HG03095 (cell line): ENCODE measurements around the gene PCGF5.
"Not testable (repeated sequence)": the region's sequence is repeated elsewhere in the genome, so short reads cannot be mapped to it uniquely, and the experiment has no call there.

ENCODE experiments used
- ATAC-seq: cut with Tn5 transposase; IDR thresholded peaks from one replicate; pipeline ENCODE4 v1.9.1; 2021; ENCODE audit warnings: moderate library complexity; ENCODE audit not compliant: unreplicated experiment

The PCGF5 gene

DNA sequence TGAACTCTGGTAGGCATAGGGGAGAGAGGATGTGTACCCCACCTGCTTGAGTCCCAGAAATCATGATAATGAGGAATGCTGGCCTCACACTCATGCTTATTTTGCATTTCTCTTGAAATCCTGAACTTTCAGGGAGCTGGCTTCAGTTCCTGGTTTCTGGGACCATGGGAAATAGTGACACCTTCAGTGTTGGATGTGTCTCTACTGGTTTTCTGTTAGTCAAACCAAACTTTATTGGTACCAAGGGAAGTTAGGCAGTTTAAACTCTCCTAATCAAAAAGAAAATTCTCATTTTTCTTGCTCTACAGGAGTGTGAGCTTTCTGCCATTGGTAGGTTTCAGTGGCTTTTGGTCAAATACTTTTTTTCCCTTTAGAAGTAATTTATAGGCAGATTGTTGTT lies 11.8 kb upstream of the PCGF5 start:
- no peak for ATAC-seq

DNA sequence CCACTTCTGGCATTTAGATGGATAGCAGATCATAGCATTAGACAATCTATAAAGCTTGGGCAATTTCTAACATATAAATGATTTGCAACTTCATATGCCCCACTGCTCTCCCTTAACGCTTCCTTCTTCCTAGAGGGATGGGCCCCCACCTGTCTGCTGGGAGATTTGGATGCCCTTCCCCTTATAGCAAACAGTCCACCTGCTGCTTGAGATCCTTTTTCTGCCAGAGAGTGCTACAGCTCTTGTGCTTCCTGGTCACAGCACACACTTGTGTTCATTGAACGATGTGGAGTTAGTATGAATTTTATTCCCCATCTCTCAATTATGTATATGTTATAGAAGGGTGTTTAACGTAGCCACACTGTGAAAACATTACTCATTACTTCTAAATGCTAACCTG lies 10.4 kb upstream of the PCGF5 start:
- ATAC-seq, result no peak

DNA sequence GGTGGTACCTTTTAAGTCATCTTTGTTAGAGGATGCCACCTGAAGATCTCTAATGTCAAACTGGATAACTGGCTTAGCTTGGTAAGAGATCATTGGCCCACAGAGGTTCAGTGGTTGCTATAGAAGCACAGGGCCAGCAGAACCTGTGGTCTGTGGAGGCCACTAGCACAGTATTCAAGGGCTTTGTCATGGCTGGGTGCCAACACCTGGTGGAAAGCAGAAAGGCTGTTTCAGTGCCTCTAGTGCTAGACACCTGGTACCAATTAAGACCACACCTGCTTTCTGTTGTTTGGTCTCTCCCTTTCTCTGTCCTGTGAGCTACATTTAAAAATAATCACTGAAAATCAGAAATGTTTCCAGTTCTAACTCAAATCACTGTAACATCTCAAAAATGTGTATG lies 10.0 kb upstream of the PCGF5 start:
- ATAC-seq, result peak; percentile 87

DNA sequence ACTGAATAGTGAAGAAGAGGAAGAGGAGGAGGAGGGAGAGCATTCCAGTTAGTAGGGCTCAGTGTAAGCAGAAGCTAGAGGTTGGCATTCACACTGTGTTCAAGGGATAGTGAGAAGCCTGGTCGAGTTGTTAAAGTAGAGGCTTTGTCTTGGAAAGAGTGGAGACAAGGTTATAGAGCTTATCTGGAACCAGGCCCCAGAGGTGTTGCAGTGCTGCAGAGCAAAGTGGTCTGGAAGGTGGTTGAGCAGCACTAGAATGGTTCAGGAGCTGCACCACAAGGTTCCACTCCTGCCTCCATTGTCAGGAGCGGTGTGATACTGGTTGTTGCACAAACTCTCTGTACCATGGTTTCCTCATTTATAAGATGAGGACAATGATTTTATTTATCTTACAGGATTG lies 8.8 kb upstream of the PCGF5 start:
- no peak for ATAC-seq

DNA sequence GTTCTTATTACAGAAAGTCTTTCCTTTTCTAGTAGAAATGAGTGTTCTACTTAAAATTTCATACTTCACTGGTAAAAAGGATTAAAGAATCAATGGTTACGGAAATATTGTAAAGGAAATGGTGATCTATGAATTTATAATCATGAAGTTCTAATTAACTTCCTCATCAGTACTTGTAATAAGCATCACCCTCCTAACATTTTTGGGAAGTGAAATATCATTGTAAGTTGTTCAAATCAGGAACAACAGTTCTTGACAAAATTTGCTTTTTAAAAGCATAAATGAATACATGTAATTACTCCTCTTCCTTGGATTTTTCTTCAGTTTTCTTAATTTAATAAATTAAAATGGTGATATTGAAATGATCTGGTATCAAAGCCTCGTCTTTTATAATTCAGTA lies 5.6 kb upstream of the PCGF5 start:
- no peak for ATAC-seq

DNA sequence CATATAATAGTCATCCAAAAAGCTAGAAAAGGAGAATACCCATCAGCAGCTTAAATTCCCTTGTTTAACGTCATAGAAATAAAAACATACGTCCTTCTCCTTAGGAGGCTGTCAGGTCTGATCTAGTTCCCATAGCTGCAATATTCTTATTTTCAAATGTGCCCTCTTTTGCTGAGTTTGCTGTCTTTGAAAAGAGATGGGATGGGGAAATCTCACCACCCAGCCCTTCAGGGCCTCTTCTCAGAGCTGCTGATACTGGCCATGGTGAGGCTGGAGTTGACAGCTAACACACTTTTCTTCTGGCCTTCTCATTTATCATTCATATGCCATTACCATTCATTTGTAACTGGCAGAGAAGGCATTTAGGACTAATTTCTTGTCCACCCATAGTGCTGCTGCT lies 5.1 kb upstream of the PCGF5 start:
- ATAC-seq, result no peak

DNA sequence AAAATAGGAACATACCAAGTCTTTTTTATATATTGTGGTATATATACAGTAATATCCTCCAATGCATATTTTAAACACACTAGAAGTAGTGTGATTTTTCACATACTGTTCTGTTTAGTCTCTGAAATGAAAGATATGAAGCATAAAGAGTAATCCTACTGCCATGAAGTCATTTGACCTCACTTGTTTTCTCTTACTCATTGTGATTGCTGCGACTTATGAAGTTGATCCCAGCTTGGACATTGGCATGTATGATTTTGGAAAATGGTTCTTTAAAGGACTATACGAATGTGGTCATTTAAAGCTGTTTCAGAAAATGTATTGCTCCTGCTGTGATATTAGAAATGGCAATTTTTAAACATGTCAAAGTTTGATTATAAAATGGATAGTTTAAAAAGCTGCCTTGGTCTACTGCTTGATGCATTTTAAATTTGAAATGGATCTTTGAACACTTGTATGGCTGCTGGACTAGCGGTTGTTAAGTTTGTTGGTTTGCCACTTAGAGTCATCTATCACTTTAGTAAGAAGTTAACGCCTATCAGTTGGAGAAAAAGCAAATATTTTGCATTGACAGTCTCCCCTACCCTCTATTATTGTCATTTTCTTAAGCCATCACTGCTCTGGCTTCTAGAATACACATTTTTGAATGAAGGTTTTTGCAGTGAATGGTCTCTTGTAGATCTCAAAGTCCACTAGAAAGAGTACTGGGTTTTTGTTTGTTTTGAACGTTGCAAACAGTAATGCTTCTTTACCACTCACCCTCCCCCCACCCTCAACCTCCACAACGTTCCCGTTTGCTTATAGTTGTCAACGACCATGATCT lies 881 bp upstream of the PCGF5 start:
- no peak for ATAC-seq

DNA sequence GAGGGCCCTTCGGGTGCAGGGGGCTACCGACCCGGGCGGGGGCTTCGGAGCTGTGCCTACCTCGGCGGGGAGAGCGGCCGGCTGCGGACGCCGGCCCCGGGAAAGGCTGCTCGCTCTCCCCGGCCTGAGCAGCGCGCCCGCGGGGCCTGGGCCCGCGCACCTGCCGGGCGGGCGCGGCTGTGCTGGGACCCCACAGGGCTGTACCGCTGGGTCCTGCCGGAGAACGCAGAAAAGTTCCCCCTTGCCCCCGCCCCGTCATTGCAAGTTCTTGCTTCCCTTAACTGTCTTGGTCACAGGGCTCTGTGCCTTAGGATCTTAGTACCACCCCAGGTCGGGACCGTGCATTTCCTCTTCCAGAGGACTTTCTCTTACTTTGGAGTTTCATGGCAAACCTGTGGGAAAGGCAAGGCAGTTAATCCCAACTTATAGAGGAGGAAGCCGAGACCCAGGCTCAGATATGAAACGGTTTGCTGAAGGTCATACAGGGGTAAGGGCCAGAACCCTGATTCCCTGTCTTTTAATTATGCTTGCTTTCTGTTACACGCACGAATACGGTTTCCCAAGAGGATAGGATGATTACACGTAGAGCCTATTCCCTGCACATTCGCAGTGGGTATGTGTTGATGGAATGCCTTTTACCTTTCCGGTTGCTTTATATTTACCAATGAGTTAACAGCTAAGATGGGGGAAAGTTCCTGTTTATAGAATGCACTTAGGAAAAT lies 652 bp downstream of the PCGF5 start:
- peak; percentile 22 for ATAC-seq

DNA sequence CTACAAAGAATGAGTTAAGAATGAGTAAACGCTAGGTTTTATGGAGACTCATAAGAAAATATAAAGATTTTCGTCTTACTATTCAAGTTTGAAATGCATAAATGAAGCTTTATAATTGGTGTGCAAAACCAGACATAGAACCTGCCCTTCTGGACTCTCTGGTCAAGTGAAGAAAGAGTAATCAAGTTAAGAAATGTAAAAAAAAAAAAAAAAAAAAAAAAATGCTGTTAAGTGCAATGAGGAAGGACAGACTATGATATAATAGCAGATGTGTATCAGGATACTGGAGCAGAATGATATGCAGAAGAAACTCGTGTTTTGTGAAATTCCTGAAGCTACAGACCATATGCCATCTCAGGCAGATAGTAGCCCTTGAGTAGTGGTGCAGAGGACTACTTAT lies 5.6 kb downstream of the PCGF5 start:
- no peak for ATAC-seq

DNA sequence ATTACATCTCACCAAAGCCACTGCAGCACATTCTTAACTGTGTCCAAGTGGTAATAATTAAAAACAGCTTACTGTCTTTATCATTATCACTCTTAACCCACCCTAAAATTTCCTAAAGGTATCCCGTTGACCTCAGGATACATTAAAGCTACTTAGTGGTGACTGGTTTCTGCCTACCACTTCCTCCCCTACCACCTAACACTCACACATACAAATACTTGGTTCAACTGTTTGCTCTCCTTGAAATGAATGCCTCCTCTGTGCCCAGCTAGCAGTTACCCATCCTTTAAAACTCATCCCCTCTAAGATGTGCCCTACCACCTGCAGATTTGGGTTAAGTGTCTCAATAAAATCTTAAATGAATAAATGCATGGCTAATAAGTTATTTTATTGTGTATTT lies 7.1 kb downstream of the PCGF5 start:
- ATAC-seq, result no peak

DNA sequence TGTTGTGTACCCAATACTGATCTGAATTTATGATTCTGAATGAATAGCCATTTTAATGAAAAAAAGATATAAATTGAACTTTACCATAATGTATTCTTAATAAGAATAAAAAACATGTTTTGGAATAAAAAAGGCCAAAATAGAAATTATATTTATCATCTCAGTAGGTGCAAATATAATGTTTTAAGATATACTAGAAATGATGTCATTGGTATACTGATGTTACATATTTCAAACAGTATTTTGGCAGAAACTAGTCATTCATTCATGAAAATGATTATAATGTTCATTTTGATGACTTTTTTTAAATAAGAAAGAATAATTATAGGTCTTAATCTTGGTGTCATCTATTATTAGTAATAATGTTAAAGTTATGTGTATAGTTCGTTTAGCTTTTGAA lies 9.2 kb downstream of the PCGF5 start:
- ATAC-seq, result no peak

DNA sequence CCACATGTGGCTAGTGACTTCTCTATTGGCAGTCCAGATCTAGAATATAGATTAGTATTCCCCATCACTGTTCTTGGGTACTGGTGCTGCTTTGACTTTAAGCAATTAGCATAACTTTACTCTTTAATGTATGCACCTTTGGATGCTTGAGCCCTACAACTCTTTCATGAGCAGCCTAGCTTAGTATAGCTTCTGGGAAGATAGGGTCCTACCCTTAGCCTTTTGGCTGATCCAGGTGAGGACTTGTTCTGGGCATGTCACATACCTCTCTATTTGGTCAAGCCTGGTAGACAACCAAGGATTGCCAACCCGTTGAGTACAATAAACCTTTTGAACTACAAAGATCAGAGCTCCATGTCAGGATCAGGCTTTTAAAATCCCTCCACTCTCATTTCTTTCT lies 17.7 kb downstream of the PCGF5 start:
- no peak for ATAC-seq

DNA sequence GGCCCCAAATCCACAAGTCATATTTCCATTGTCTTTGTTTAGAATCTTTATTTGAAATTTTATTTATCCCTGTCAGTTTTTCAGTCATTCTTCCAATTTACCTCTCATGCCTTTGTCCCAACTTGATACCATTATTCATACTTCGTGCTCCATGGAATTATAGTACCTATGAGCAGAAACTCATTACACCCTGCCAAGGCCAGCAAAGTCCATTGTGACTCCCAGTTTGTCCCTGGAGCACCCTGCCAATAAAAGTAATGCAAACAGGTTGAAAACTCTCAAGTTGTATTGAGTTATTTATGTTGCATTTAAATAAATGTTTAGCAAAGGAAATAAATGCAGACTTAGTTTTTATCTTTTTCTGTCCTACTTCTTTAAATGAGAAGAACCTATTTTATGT lies 19.3 kb downstream of the PCGF5 start:
- no peak for ATAC-seq

DNA sequence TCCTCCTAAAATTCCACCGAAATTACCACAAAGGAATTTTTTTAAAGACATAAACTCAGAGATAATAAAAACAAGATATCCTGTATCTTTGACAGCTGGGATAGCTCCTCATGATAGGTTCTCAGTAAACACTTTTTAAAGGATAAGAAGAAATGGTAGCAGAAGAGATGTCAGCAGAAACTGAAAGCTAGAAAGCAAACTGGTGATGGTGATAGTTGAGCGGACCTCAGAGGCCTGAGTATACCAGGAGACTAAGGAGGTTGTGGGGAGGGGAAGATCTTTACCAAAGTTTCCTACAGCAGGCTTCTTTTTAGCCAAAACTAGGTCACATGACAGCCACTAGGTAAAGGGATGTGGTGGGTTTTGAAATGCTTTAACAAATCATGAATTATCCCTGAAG lies 22.5 kb downstream of the PCGF5 start:
- ATAC-seq, result no peak

DNA sequence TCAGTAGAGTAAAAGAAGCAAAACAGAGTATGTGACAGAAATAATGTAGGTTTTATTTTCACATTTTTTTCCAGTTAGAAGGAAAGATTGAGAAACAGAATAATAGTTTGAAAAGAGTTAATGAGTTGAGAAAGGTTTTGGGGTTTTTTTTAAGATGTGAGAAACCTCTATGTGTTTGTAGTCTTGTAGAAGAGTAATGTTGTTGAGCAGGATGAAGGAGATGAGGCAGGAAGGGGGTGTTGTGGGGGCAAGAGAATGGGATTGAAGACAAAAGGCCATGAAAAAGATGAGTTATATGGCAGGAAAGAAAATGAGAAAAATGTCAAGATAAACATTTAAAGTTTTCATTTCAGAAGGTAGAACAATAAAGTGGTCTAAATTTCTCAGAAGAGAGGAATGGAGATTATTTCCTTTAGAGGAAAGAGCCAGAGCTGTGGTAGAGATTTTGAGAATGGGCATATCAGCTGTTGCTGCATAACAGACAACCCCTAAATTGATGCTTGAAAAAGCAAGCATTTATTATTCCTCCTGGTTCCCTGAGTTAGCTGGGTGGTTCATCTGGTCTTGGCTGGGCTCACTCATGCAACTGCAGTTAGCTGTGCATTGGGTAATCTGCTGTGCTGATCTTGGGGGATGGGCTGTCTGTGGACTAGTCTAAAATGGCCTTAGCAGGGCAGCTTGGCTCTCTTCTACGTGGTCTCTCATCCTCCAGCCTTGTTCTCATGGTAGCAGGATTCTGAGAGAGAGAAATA lies 27.1 kb downstream of the PCGF5 start:
- no peak for ATAC-seq

DNA sequence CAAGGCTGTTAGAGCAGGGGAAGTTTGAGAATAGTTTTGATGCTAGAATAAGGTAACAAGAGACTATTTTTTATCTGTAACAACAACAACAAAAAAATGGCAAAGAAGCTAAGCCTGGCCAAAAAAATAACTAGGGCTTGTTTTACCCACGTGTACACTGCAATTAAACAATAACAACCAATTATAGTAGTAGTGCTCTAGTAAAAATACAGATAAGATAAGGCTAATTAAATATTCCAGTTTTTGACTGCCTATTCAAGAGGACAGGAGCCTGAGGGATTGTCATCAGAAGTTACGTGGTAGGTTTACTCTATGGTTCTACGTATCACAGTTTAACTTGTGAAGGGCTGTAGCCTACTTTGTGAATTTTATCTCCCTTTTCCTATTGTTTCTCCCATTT lies 29.2 kb downstream of the PCGF5 start:
- ATAC-seq, result no peak

DNA sequence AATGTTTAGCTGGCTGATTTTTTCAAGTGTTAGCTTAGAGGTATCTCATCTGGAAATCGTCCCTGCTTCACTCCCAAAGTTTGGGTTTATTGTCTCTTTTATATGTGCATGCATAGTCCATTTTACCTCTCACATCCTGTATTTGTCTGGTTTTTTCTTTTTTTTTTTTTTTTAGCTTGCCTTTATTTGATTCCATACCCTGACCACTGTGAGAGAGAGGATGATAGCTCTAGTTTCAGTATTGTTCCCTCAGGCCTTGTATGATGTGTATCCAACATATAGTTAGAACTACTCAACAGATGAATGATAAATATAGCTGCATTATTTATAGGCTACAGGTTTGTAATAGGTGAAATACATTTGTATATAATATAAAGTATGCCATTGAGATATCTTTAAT lies 29.9 kb downstream of the PCGF5 start:
- ATAC-seq, result no peak

DNA sequence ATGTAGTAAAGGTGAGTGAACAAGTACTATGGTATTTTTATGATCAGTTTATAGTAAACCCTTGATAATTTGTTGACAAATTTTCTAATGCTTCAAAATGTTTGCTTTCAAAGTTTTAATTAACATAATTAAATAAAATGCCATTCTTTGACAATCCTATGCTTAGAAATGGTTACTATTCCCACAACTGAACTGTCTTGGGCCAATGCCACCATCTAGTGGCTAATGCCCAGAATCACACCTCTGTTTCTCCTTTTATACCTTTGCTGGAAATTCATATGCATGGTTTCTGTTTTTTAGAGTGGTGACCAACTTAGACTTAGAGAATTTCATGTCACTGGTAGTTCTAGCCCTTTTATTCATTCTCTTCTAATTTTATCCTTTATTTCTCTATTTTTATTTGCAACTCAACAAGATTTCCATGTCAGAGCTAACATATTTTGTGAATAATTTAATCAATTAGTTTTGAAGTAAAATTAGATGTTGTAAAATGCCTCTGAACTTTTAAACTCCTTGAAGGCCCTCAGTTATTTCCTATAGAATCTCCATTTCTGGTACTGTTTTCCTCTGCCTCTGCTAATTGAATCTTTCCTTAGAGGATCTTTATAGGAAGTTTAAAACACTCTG lies 31.1 kb downstream of the PCGF5 start:
- ATAC-seq, result no peak

DNA sequence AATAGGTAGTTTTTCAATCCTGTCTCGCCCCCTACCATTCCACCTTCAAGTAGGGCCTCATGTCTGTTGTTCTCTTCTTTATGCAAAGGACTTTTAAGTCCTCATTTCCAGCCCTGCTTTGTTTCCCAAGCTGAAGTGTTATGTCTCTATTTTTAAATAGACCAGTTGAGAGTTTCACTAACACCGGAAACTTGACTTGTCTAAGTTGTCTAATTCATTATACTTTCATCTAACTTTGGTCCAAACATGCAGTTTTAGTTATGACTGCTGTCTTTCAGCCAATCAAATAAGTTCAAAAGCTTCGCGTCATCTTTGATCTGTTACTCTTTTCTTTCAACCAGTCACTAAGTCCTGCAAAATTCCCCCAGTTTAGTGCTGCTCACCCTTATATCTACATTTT lies 32.8 kb downstream of the PCGF5 start:
- ATAC-seq, result no peak

DNA sequence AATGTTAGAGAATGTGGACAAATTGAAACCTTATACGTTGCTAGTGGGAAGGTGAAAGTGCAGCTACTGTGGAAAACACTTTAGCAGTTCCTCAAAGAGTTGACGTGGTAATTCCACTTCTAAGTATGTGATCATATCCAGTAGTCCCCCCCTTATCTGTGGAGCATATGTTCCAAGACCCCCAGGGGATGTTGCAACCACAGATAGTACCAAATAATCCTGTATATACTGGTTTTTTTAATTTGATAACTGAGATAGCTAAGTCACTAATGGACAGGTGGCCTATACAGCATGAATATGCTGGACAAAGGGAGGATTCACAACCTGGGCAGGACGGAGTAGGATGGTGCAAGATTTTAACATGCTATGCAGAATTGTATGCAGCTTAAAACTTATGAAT lies 36.8 kb downstream of the PCGF5 start:
- no peak for ATAC-seq

DNA sequence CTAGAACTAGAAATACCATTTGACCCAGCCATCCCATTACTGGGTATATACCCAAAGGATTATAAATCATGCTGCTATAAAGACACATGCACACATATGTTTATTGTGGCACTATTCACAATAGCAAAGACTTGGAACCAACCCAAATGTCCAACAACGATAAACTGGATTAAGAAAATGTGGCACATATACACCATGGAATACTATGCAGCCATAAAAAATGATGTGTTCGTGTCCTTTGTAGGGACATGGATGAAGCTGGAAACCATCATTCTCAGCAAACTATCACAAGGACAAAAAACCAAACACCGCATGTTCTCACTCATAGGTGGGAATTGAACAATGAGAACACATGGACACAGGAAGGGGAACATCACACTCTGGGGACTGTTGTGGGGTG lies 40.0 kb downstream of the PCGF5 start:
- not testable (repeated sequence) for ATAC-seq
